Stimulated activated CD4-positive, alpha-beta T cell treated with anti-CD3 and anti-CD28 coated beads, Interleukin-1b, Interleukin-23, amount 100 ng/mL, for 24 hours (primary cell): ENCODE measurements around the gene KCTD16.

Source experiments
- DNase-seq, 4 experiments: peaks; one replicate each; pipeline ENCODE4 v3.0.0-alpha.2; 2020; ENCODE audit warnings: low read depth in 4 of 4, low spot score in 1 of 4

The KCTD16 gene

DNA sequence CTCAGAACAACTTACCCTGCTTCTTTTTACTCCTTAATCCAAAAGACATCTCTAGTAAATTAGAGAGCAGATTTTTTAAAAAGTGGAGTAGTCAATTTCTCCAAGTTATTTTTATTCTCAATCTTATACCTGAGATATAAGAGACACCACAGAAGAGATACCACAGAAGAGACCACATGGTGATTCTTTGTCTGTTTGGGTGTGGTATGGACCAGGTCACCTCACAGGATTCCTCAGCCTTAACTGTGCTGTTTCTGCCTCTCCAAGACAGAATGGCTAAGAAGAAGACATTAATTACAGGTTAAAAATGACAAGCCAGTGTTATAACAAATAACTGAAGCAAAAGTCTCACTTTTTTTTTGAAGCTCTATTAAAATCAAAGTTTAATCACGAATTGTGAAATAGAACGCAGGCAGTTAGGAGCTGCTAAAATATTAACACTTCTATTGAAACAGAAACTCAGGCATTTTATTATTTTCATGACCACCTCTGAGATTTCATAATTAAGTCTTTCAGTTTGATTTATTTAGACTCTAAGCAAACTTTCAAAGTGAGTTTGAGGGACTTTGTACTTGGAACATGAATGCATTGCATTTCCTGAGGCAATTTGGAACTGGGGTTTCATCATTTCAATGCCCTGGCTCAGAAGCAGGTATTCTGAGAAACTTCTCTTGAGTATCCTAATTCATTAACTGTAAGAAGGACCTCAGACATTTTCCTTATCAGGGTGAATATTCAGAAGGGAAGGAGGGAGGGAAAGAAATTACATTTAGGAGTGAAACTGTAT, 280.7 kb downstream of the KCTD16 start:
- DNase-seq, result no peak

DNA sequence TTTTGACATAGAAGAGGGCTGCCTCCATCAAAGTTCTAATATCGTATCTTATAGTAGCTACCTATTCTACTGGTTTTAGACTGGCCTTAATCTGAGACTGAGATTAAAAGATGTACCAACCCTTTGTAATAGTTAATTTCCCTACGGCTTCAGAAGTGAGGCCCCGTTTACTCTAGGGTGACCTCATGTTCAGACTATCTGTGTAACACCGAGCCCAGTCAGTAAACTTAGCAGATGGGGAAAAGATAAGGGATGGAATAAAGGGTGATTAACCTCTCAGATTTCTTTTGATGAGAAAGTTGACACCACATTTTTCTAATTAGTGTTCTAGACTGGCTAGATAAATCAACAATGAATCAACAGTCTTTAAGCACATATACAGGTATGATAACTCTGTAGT, 283.1 kb downstream of the KCTD16 start:
- DNase-seq, result no peak

DNA sequence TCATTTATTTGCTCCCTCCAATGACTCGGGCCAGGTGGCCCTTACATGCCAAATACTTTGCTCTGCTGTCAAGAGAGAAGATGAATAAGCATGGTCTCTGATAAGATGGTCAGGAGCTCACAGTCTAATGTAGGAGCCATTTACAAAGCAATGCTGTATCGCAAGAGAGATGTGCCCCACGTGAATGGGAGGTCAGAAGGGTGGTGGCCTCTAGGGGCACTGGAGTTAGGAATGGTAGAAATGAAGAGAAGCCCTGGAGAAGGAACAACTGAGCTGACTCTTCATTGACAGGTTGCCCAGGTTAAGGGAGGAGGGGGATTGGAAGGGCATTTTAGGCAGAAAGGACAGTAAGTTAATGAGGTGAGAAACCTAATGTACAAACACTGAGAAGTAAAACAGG, 286.5 kb downstream of the KCTD16 start:
- DNase-seq, result no peak

DNA sequence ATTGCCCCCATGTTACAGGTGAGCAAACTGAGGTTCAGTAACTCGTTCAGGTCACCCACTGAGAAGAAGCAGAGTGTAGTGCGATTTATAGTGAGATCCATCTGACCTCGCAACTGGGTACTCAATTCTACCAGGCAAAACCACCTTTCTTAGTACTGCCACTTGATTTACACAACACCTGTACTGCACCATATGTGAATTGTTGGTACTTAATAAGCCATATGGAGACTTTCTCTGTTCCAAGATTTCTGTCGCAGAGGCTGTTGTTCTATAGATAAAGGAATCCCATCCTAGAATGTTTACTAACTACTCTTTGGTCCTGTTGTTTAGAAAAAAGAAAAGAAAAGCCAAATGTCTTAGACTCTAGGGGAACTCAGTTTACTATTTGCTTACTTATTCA, 287.5 kb downstream of the KCTD16 start:
- DNase-seq, result no peak

DNA sequence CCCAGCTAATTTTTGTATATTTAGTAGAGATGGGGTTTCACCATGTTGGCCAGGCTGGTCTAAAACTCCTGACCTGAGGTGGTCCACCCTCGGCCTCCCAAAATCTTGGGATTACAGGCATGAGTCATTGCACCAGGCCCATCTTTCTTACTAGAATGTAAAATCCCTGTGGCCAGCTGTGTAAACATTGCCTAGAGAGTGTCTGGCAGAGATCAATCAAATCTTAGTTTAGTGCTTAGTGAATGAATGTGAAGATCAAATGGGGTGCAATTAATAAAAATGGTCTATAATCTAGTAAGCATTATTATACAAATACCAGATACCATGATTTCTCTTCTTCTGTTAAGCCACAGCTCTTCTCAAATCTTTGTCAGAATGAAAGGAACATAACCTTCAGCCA, 289.9 kb downstream of the KCTD16 start:
- DNase-seq, result no peak

DNA sequence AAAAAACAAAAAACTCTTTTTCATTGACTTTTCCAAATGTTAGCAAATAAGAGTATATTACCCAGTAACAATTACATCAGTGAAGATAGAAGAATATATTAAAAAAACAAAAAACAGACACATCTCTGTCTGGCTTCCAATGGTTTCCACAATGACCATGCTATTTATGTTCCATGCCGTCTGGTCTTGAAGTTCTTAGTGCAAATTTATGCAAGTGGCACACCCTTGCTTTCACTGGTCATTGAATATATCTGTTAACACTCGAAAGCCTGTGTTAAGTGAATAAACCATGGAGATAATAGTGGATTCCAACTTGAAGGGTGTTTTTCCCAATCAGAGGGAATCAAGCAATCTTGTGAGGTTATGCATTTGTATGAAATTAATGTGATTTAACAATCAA, 291.9 kb downstream of the KCTD16 start:
- DNase-seq, result no peak

DNA sequence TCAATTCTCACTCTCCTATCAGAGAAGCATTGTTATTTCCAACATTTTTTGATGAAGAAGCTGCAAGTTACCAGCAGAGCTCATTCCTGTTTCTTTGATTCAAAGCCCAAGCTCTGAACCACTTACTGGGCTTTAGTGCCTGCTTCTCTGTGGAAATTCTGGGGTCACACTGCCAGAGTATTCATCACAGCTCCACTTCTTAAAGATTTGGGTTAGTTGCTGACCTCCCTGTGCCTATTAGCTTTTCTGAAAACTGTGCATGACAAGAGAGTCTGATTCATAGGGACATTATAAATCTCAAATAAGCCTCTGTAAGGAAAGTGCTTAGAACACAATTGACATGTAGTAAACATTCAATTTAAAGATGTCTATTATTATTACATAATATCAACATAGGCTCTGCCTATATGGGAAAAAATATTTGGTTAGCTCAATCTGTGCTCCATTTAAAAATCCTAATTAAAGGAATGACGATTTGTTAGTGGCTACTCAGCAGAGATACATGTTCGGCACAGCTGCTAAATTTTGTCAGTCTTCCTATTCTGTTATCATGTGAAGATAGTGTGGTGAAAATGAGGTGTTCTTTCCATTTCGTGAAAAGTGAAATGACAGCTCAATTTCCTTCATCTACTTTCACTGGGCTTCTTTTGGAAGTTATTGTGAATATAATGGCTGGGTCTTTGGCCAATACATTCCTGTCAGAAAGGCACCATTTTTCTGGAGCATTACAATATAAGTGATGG, 293.0 kb downstream of the KCTD16 start:
- no peak for DNase-seq

DNA sequence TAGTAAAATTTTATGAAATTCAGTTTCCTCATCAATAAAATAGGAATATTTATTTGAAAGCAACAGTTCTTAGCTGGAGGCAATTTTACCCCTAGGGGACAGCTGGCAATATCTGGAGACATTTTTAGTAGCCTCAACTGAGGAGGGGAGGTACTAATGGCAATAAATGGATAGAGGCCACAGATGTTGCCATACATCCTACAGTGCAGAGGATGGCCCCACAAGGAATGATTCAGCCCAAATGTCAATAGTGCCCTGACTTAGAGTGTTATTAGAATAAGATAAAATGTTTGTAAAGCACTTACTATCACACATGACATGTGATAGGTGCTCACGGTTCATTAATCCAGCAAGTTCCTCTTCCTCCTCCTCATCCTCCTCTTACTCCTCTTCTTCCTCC, 293.6 kb downstream of the KCTD16 start:
- DNase-seq, result no peak

DNA sequence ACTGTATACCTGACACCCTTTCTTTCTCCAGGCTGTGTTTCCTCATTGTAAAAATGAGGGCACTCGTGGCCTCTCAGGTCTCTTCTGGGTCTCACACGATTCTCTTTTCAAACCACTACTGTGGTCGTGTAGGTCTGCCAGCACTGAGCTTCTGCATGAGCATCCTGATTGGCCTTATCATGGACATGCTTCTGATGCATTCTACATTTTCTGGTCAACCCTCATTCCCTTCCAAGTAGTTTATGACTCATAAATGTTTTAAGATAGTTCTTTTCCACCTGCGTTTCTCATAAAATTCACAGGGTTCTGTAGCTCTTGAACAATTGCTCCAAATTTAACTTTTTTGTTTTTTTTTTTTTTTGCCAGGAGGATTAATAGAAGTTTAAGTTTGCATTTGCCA, 294.8 kb downstream of the KCTD16 start:
- DNase-seq, result no peak

DNA sequence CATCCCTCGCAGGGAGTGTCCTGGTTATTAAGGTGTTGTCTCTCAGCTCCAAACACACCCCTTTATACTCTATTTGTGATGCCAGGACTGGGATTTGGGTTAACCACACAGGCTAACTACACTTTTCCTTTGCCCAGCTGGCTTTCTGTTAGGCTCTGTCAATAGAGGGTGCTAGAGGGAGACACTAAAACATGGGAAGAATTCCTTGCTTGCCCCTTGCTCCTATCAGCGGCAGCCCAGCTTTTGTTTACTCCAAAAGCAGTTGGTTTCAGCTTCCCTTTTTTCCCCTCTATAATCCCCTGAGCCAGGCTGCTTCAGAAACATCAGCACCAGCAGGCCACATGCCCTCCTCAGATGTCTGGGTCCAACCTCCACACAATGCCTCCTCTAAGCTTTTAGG, 297.1 kb downstream of the KCTD16 start:
- DNase-seq, result no peak

DNA sequence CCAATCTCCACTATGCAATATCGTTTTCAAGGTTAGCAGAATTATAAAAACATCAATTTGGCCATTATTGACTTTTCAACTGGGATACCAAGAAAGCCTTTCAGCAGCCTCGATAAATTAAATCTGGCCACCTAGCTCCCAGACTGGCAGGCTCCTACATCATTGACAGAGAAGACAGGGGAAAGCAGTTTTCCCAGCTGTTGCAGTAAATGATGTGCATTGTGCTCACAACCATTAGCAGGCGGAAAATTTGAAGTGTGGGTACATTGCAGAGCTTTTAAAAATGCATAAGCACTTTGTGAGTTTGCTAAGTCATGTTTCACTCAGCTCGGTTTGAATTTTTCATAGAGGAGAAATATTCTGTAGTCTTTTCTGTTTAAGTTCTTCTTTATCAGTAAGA, 297.9 kb downstream of the KCTD16 start:
- DNase-seq, result no peak

DNA sequence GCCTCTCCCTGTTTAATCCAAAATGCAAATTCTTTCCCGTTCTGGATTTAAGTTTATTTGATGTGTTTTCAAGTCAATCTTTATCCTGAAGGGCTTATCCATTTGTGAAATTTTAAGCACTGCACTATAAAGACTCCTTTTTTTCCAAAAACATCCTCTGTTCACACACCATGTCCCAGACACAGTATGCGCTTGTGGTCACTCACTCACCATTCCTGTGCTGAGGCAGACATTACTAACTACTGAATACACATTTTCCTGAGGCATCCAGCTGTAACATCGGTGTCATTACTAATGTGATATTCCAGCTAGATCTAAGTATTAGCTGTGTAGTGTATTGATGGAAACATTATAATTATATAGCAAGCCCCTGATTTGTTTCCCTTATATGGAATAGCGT, 298.4 kb downstream of the KCTD16 start:
- no peak for DNase-seq

DNA sequence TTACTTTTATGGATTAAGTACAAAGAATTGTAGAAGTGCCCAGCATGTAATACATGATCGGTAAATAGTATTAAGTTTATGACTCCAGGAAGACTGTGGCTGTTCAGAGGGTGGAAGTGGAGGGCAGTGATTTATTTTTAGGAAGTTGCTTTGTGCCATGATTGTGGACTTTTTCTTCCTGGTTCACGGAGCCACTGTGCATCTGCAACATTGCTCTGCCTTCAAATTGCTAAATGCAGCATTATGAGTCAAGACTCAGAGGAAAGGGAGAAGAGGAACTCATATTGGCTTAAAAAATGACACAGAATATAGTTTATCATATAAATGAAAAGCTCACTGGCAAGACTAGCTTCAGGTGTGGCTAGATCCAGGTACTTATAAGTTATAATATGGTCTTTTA, 301.5 kb downstream of the KCTD16 start:
- no peak for DNase-seq

DNA sequence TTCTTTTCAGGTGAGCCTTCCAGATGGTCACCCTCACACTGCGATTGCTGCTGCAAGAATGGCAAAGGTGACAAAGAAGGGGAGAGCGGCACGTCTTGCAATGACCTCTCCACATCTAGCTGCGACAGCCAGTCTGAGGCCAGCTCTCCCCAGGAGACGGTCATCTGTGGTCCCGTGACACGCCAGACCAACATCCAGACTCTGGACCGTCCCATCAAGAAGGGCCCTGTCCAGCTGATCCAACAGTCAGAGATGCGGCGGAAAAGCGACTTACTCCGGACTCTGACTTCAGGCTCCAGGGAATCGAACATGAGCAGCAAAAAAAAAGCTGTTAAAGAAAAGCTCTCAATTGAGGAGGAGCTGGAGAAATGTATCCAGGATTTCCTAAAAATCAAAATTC, 303.0 kb downstream of the KCTD16 start:
- no peak for DNase-seq

DNA sequence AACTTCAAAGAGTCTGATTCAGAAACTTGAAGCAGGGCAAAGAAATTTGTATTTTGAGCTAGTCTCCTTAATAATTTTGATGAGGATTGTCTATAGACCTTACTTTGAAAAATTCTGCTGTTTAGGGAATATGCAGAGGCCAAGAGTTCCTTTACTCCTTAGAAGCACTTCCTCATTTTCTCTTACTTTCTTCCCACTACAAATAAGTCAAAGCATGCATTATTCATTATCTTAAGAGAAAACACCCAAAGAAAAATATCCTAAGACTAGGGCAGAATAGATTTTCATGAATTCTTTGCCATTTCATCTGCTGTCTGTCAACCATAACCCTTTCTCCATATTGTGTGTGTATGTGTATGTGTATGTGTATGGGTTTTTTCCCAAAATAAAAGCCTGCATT, 307.9 kb downstream of the KCTD16 start:
- DNase-seq, result no peak

DNA sequence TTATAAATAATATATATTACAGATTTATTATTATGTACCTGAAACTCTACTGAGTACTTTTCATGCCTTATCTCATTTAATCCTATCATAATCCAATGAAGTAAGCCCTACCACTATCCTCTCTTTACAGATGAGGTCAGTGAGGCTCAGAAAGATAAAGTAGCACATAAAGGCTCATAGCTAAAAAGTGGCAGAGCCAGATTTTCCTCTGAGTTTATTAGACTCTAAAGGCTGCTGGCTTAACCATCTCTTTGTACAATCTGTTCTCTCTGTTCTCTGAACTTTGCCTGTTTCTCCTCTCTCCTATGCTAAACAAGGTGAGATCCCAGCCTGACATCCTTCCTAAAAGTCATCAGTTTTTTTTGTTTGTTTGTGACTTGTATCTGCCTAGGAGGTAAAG, 311.2 kb downstream of the KCTD16 start:
- no peak for DNase-seq

DNA sequence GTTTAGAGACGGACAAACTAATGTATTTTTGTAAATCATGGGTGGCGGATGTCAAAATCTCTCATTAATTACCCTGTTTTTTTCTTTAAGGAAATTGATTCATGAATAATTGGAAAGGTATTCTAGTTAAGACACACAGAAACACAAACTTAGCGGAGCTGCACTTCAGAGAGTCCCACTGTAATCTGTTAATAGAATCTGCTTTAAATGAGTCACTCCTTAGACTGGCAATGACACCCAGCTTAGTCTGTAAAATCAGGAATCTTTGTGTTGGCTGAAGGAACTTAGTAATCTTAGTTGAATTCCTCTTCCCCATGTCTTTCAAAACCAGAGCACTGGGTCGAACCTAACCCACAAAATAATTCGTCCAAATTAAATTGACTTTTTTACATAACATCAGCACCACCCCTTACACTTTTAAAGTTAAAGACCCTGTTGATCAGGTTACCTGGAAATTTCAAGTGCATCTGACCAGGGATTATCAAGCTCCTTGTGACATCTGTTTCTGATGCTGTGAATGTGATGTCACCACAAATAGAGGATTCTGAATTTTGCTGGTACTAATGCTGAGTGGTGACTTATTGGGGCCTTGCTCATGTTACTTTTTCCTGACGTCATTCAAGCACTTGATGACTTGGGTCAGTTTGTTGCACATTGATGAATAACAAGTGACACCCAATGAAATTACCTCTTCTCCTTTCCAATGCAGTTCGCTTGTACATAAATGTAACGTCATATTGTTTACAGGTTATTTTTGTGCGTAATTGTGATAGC, 313.6 kb downstream of the KCTD16 start:
- DNase-seq, result no peak

DNA sequence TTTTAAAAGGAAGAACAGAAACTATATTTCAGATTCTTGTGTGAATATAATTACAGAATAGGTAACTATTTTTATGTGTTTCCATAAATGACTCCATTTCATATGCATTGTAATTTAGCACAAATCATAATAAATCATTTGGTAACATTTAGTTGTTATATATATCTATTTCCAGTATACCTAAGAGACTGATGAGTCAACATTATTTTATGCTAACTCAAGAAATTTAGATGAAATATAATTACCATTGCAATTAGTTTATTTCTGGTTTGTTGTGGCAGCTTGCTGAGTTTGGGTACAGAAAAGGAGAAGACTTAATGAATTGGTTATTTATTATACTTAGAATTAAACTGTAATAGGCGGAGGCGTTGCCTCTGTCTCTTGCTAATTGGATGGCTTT, 314.9 kb downstream of the KCTD16 start:
- no peak for DNase-seq

DNA sequence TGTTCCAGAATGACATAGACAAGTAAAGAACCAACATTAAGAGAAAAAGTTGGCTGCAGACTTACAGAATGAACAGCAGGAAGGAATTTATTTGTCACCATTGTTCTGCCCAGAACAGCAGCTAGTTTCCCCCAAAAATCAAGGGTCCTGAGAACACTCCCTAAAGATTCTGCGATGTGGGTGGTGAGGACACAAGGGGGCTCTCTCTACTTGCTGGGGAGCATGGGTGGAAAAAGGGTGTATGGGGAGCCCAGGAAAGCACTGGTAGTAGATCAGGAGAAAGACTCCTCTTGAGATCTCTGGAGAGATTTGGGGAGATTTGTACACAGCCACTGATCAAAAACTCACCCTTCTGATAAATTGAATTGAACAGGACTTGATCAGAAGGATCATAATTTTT, 316.5 kb downstream of the KCTD16 start:
- no peak for DNase-seq

DNA sequence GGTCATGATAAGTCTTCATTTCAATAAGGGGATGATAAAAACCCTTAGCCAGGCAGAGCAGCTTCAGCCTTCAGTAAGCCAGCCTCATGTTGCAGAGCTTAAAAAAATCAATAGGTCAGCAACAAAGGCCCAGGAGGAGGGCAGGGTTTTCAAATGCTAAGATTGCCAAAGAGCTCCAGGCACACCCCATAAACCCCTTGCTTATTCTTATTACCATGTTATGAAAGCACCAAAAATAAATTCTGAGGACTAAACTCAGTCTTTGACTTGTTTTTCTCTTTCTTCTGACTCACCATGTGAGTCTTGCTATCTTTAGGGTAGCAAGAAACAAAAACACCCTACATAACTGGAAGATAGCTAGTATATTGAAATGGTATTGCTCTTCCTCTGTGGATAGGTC, 317.1 kb downstream of the KCTD16 start:
- DNase-seq, result no peak

DNA sequence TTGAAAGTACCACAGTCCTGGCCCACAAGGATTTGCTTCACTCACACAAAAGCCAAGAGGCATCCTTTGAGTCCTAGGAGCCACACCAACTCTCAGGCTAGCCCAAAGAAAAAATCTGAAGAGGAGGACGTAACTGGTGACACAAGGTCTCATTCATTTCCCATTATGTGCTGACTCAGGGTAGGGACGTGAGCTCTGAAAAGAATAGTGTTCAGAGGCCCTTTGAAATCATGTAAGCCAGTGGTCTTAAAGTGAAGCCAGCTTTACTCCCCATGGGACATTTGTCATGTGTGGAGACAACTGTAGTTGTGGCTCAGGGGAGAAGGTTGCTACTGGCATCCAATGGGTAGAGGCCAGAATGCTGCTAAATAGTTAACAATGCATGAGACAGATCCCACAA, 332.4 kb downstream of the KCTD16 start:
- no peak for DNase-seq

DNA sequence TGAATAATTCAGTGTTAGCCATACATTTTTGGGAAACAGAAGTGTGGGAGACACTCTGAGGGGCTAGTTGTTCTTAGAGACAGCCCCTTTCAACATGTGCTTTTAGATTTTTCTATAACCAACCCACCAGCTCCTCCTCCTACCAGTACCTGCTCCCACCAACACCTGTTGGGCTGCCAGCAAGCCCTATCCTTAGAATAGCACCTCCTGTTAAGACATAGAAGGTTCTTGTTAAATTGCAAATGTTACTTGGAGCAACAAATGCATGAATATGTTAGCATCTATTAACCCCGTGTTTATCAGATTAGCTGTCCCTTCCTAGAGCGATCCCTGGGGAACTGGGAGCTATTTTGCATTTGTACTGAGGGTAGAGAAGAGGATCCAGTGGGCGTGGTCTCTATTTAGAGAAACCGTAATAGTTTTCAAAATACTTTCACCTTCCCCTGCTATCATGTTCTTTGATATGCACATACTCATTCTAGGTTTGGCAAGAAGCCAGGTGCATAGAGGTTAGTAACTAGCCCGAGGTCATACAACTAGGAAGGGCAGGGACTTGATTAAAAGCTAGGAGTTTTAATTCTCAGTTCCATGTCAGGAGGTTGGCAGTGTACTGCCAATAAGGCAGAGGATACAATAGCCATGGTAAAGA, 334.4 kb downstream of the KCTD16 start:
- no peak for DNase-seq
